ENCODE results near the gene JUND. TPM values are rescaled to one million over a fixed set of nuclear protein-coding genes. Genes with fewer than 3 reads are reported as not detected.

JUND gene

DNA sequence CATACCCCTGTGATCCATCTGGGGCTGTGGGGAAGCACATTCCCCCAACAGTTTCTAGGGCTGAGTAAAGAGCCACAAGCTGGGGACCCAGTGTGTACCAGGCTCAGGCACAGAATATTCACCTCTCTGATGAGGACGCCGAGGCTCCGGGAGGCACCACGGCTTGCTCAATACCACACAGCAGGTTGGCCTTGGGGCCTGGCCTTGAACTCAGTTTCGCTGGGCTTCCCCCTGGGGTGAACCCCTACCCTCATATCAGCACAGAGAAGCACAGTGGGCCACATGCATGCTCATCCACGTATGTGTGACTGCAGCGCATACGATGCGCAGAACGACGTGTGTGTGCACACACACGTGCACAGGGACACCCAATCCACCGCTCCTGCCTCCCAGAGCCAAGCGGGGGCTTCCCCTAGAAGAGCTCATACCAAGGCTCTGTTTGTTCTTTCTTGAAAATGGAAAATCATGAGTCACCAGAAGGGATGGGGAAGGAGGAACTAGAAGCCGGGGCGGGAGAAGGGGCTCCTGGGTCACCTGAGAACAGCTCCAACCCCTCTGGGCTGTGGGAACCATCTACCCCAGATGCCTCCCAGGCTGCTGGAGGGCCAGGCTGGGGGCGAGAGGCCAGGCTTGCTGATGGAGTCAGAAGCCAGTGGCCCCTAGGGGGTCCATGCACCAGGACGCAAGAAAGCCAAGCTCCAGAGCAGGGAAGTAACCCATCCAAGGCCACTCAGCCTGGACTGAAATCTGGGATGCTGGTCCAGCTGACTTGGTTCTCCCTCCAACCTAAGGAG lies 50.3 kb downstream of the JUND start:
- no peak overlapping the region for H3K4me3 ChIP-seq (ENCODE audit: low read length)
- H3K27ac ChIP-seq (ENCODE audit: low read depth, low read length) = no peak overlapping the region
- WGBS (ENCODE audit: extremely low coverage, insufficient coverage, low lambda C conversion rate) = no CpG with 5 or more reads among the region's 18 CpGs
- no peaks in the 10 kb centered on the region for H3K79me1 ChIP-seq (ENCODE audit: low read length)
- no peaks in the 10 kb centered on the region for H3K79me2 ChIP-seq (ENCODE audit: control insufficient read depth, insufficient read depth, low read length)
- no peak overlapping the region for H2AK5ac ChIP-seq (ENCODE audit: low read length)
- H4K5ac ChIP-seq (ENCODE audit: low read length) = no peak overlapping the region
- H2BK120ac ChIP-seq (ENCODE audit: low read depth, low read length) = no peak overlapping the region
- no peak for DNase-seq
- no peak overlapping the region for H4K8ac ChIP-seq (ENCODE audit: low read depth, low read length)
- H3K4me1 ChIP-seq (ENCODE audit: control insufficient read depth, low read depth, low read length) = peaks cover 6% of the 10 kb centered on the region
- H2BK5ac ChIP-seq (ENCODE audit: low read length) = no peak overlapping the region
- H3K23ac ChIP-seq (ENCODE audit: low read length) = no peak overlapping the region
- no peaks in the 10 kb centered on the region for H3K27me3 ChIP-seq (ENCODE audit: insufficient read depth, low read length, poor library complexity)
- no peak overlapping the region for H2BK15ac ChIP-seq (replicated peaks; ENCODE audit: low read depth)
- H3K36me3 ChIP-seq (ENCODE audit: control insufficient read depth, insufficient read depth, low read length) = no peaks in the 10 kb centered on the region
- H3K4me2 ChIP-seq (ENCODE audit: low read length) = no peak overlapping the region
- no peak overlapping the region for H3K9ac ChIP-seq (ENCODE audit: low read length)
- H3K18ac ChIP-seq (ENCODE audit: low read length) = no peak overlapping the region
- peak overlapping the region; percentile 59 for H3K56ac ChIP-seq (ENCODE audit: low read length)
- no peak overlapping the region for H3K4ac ChIP-seq (ENCODE audit: low read depth, low read length)

DNA sequence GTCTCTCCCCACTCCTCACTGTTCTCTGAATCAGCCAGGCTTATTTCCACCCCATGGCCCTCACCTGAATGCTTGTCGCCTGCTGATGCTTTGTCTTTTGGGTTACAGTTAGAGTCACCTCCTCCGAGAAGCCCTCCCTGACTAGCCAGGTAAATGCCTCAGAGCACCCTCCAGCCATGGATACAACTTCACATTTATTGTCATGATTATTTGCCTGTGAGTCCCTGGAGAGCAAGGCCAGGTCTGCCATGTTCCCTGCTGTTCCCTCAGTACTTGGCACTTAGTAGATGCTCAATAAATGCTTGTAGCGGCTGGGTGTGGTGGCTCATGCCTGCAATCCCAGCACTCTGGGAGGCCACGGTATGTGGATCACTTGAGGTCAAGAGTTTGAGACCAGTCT lies 51.5 kb downstream of the JUND start:
- Histone ChIP-seq H2BK15ac (replicated peaks; ENCODE audit: low read depth) (no peak overlapping the region), H3K4me2 (ENCODE audit: low read length) (no peak overlapping the region), H3K79me1 (ENCODE audit: low read length) (no peaks in the 10 kb centered on the region), H3K79me2 (ENCODE audit: control insufficient read depth, insufficient read depth, low read length) (no peaks in the 10 kb centered on the region), H3K4me1 (ENCODE audit: control insufficient read depth, low read depth, low read length) (peaks cover 6% of the 10 kb centered on the region), H3K4ac (ENCODE audit: low read depth, low read length) (no peak overlapping the region), H2BK120ac (ENCODE audit: low read depth, low read length) (no peak overlapping the region), H4K5ac (ENCODE audit: low read length) (no peak overlapping the region), H3K56ac (ENCODE audit: low read length) (no peak overlapping the region), H2AK5ac (ENCODE audit: low read length) (no peak overlapping the region), H3K27ac (ENCODE audit: low read depth, low read length) (no peak overlapping the region), H2BK5ac (ENCODE audit: low read length) (no peak overlapping the region), H3K18ac (ENCODE audit: low read length) (no peak overlapping the region), H3K23ac (ENCODE audit: low read length) (no peak overlapping the region), H3K27me3 (ENCODE audit: insufficient read depth, low read length, poor library complexity) (peaks cover 6% of the 10 kb centered on the region), H4K8ac (ENCODE audit: low read depth, low read length) (no peak overlapping the region), H3K9ac (ENCODE audit: low read length) (no peak overlapping the region), H3K36me3 (ENCODE audit: control insufficient read depth, insufficient read depth, low read length) (no peaks in the 10 kb centered on the region), H3K4me3 (ENCODE audit: low read length) (no peak overlapping the region)
- no peak for DNase-seq
- WGBS (ENCODE audit: extremely low coverage, insufficient coverage, low lambda C conversion rate) = no CpG with 5 or more reads among the region's 4 CpGs

Small RNAs within 50 kb of the gene (small RNA-seq; reads per million reads assigned to genes)
- gene MIR3188 (ENCODE audit: insufficient read depth) = not detected
- gene RPL39P38 (ENCODE audit: insufficient read depth) = not detected
